Ishikawa (cell line): ENCODE data around the gene DCST2.

ENCODE experiments used
- CEBPB ChIP-seq: IDR thresholded peaks from 2 replicates; pipeline ENCODE4 v1.6.1; 2012
- CREB1 ChIP-seq: IDR thresholded peaks from 2 replicates; pipeline ENCODE4 v1.6.1; 2012; ENCODE audit warnings: low read depth
- EGR1 ChIP-seq: IDR thresholded peaks from 2 replicates; pipeline ENCODE4 v1.6.1; 2012
- EP300 ChIP-seq: IDR thresholded peaks from 2 replicates; pipeline ENCODE4 v1.6.1; 2012; ENCODE audit warnings: borderline replicate concordance
- FOXM1 ChIP-seq: IDR thresholded peaks from 2 replicates; pipeline ENCODE4 v1.6.1; 2012; ENCODE audit warnings: low read depth, borderline replicate concordance
- MAX ChIP-seq: IDR thresholded peaks from 2 replicates; pipeline ENCODE4 v1.6.1; 2012
- NFIC ChIP-seq: IDR thresholded peaks from 2 replicates; pipeline ENCODE4 v1.6.1; 2012
- RAD21 ChIP-seq: IDR thresholded peaks from 2 replicates; pipeline ENCODE4 v1.6.1; 2012; ENCODE audit warnings: low read depth
- REST ChIP-seq: IDR thresholded peaks from 2 replicates; pipeline ENCODE4 v1.6.1; 2012; ENCODE audit warnings: low read depth, mild to moderate bottlenecking
- TAF1 ChIP-seq: IDR thresholded peaks from 2 replicates; pipeline ENCODE4 v1.6.1; 2012; ENCODE audit warnings: low read depth, mild to moderate bottlenecking
- TEAD4 ChIP-seq: IDR thresholded peaks from 2 replicates; pipeline ENCODE4 v1.6.1; 2012
- USF1 ChIP-seq: IDR thresholded peaks from 2 replicates; pipeline ENCODE4 v1.6.1; 2012
- YY1 ChIP-seq: IDR thresholded peaks from 2 replicates; pipeline ENCODE4 v1.6.1; 2012; ENCODE audit warnings: low read depth
- ZBTB7A ChIP-seq: IDR thresholded peaks from 2 replicates; pipeline ENCODE4 v1.6.1; 2012; ENCODE audit warnings: low read depth

DNA sequence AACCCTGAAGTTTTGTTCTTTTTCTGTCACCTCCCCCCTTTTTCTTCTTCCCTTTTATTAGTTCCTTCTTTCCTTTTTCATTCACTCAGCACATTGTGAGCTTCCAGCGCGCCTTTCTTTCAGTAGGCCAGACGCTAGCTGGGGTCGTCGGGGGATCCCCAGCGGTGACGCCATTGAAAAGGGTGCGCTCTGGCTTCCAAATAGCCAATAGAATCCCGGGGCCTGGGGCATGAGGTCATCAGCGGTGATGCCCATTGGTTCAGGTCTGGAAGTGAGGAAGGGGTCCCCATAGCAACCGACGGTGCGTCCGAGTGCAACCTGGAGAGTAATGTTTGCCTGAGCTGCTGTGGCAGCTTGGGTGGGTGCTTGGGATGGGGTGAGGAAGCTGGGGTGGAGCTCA, 38.1 kb upstream of the DCST2 start:
- TF ChIP-seq MAX (no peak), TAF1 (no peak), CREB1 (no peak), YY1 (no peak), RAD21 (no peak), EGR1 (no peak), REST (no peak), USF1 (no peak), CEBPB (no peak), EP300 (no peak), NFIC (no peak), TEAD4 (no peak), FOXM1 (no peak), ZBTB7A (no peak)
